ENCODE measurements around the gene FGF4.

DNA sequence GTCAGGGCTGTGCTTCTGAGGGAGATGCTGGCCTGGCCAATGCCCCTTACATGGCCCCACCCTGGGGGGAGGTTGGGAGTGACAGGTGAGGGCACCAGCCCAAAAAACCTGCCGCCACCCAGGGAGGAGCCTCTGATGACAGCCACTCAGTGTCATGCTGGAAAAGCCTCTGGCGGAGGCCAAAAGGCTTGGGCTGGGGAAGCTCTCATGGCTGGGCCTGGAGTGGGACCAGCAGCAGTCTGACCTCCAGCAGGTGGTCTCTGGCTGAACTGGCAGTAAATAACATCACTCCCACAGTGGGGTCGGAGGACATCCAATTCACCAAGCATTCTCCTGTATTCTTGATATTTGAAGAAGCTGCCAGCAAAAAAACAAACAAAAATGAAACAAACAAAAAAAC, 24.0 kb upstream of the FGF4 start:
- TF ChIP-seq, protein P1, sequence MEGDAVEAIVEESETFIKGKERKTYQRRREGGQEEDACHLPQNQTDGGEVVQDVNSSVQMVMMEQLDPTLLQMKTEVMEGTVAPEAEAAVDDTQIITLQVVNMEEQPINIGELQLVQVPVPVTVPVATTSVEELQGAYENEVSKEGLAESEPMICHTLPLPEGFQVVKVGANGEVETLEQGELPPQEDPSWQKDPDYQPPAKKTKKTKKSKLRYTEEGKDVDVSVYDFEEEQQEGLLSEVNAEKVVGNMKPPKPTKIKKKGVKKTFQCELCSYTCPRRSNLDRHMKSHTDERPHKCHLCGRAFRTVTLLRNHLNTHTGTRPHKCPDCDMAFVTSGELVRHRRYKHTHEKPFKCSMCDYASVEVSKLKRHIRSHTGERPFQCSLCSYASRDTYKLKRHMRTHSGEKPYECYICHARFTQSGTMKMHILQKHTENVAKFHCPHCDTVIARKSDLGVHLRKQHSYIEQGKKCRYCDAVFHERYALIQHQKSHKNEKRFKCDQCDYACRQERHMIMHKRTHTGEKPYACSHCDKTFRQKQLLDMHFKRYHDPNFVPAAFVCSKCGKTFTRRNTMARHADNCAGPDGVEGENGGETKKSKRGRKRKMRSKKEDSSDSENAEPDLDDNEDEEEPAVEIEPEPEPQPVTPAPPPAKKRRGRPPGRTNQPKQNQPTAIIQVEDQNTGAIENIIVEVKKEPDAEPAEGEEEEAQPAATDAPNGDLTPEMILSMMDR (IDR thresholded peaks at IDR 0.05) = no peak
- no peak for TF ChIP-seq POLR2AphosphoS5 (IDR thresholded peaks at IDR 0.05)

Data from esophagus muscularis mucosa (tissue), 3 donors.